Activated gamma-delta T cell treated with Interleukin-2 at 50 U/mL for 16 hours (primary cell): ENCODE results near the gene NECTIN1.

ENCODE experiments used
- DNase-seq: peaks from one replicate; pipeline ENCODE4 v3.0.0-alpha.2; 2020

Gene NECTIN1

DNA sequence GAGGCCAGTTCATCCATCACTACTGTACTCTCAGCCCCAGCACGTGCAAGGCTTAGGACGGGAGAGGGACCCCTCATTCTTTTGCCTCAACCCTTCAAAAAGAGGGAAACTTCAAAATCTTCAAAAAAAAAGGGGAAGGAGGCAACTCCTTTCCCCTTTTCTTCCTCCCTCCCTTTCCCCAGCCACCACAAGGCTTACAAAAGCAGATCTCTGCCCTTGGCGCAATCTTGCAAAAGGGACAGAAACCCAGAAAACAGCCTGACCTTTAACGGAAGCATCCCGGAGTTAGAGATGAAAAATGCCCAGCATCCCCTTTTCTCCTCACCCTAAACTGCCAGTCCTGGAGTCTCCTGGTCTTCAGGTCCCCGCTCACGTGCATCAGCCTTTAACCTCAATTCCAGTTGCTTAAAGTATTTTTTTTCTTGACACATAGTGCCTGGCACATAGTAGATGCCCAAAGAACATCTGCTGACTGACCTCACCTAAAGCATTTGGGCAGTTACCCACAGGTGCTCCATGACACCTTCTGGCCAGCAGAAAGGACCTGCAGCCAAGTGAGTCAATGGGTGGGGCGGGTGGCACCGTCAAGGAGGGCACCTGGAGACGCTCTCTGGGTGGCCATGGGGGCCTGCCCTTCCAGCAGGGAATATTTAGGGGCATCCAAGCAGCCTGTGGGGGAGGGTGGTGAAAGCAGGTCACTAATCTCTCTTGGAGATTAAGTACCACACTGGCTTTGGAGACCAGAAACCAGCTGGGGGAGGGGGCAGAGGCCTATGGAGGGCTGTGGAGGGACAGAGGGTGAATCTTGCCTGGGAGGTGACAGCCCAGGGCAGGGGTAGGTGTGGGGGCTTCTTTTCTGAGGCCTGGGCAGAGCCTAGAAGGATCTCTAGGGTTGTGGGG lies 16.3 kb downstream of the NECTIN1 start:
- DNase-seq, result no peak

DNA sequence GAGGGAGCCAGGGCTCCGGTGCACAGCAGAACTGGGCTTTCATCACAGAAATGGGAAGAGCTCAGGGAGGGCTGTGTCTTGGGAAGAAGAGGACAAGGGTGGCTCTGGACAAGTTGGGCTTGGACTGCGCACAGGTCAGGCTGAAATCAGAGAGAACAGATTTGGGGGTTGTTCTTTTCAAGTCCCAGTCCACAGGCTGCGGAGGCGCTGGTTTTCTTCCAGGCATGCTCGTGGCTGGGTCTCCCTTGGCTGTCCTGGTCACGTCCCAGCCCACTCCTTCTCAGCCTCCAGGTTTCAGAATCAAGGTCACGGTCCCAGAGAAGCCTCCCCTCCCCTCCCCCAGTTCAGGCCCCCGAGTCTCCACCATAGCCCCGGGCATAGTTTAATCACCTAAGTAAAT lies 17.0 kb downstream of the NECTIN1 start:
- DNase-seq, result no peak

DNA sequence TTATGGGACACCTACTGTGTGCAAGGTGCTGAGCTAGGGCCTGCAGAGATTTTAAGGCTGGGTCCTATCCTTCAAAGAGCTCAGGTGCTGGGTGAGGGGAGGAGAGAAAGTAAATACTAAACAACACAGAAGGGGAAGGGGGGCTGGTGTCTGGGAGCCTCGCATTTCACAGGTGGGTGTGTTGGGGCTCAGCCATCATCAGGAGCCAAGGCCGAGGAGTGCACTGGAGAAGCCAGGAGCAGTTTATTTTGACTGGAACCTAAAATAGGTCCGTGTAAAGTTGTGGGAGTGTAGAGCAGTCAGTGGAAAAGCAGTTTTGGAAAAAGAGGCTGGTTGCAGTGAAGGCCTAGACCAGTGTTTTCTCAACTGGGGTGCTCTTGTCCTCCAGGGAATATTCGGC lies 17.5 kb downstream of the NECTIN1 start:
- DNase-seq, result no peak

DNA sequence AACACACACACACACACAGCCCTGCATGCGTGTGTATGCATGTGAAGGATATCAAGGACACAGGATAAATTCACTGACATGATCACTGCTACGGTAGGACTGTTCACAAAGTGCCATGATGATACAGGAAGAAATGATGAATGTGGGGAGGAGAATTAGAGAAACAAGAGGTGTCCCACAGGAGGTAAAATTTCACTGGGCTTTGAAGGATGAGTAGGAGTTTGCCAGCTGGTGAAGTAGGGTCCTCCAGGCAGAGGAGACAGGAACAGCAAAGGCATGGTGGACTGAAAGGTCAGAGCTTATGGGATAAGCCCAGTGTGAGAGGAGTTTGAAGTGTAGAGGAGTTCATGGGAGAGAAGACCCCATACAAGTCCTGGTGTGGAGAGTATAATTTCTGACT lies 18.6 kb downstream of the NECTIN1 start:
- no peak for DNase-seq

DNA sequence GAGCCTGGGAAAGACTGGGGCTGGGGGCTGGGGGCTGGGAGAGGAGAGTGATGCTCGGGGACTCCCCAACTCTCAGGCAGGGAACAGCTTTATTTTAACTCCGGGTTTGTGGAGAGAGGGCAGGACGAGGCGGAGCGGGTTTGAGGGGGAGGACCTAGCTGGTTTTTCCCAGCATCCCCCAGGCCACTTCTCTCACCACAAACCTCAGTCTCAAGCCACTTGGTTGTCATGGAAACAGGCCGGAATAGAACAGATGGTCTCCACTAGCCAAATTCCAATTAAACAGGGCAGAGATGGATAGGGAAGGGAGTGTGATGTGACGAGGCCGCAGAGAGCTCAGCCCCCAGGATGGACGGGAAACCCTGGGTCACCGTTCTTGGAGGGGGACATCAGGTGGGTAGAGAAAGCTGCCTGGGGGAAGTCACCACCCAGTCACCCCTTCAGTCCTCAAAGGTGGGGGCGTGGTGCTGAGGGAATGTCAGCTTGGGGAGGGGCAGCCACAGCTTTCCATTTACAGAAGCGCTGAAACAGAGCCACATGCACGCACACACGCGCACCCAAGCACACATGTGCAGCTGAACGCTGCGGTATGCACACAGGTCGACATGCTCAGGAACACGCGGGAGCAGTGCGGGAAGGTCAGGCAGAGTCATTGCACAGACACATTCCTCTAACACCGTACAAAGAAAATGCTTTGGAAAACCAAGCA lies 19.2 kb downstream of the NECTIN1 start:
- no peak for DNase-seq

DNA sequence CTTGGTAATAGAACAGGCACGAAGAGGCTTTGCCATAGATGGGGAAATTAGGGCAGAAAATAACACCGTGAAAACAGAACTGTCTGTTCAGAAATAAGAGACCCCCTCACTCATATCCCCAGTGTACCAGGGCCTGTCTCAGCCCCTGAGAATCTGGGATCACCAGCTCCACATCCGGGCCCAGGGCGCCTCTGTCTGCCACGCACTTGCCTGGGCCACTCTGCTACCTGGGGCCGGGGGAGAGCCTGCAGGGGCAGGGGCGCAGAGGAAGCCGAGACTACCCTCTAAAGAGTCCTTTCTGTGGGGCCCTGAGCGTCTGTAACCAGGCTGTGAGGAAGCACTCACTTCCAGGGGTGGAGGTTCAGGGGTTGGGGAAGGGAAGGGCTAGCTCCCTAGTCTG lies 19.8 kb downstream of the NECTIN1 start:
- no peak for DNase-seq

DNA sequence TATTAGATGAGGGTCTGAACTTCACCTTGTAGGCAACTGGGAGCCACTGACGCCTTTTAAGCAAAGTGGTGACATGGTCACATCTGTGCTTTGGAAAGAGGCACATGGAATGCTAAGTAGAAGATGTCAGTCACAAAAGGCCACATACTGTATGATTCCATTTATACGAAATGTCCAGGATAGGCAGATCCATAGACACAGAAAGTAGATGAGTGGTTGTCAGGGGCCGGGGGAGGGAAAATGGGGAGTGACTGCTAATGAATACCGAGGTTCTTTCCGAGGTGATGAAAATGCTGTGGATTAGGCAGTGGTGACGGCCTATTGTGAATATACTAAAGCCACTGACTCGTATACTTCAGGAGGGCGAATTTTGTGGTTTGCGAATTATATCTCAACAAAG lies 20.6 kb downstream of the NECTIN1 start:
- no peak for DNase-seq

DNA sequence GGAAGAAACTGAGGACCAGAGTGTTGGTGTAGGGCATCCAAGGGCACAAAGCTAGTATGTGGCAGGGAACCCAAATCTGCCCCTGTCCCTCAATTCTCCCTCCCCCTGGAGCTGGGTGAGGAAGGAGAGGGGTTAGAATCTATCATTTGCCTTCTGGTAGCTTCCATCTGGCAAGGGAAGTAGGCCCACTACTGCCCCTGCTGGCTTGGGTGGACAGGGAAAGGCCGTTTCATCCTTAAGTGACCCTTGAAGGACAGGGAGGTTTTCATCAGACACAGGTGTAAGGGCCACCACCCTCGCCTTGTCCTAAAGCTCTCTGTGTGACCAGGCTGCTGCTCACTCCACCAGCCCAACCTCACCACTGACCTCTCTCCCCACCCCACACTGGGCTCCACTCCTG lies 22.1 kb downstream of the NECTIN1 start:
- DNase-seq, result no peak

DNA sequence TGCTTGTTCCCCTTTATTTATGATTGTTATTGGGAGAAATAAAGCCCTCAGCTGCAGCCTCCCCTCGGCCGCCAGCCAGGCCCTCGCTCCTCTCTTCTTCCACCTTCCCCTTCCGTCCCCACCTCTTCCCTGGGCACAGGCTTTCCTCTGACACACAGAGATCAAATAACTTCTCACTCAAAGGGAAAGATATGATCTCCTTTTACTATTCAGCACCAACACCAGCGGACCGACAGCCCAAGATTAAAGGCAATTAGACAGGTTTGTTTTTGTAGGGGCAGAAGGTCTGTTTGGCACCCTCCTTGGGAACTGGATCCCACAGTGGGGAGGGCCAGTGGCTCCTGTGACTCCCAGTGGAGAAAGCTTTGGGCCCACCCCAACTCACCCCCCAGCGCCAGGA lies 23.0 kb downstream of the NECTIN1 start:
- no peak for DNase-seq

DNA sequence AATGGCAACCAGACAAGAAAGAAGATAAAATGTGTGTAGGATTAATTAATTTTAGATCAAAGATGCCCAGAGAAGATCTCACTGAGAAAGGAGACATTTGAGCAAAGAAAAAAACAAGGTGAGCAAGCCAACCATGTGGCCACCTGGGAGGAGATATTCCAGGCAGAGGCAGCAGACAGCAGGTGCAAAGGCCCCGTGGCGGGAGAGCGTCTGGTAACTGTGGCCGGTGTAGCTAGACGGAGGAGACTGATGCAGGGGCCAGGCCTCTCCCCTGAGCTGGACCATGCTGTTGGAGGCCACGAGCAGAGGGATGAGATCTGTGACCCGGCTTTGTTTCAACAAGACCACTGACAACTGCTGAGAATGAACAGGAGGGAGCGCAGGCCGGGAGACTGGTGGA lies 23.6 kb downstream of the NECTIN1 start:
- no peak for DNase-seq

DNA sequence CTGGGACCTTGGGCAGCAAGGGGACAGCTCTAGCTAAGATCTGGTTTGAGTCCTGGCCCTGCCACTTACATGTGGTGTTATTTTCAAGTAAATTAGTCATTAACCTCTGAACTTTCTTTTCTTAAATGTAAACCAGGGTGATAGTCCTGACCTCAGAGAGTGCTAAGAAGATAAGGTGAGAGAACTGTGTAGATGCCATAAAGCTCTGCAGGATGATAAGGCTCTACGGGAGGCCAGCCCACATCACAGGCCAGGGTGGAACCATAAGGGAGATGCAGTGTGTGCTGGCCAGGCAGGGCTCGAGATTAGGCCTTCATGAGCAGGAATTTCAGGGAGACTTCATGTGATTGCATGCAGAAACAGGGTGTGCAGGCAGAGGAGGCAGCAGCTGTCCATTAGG lies 24.2 kb downstream of the NECTIN1 start:
- no peak for DNase-seq

DNA sequence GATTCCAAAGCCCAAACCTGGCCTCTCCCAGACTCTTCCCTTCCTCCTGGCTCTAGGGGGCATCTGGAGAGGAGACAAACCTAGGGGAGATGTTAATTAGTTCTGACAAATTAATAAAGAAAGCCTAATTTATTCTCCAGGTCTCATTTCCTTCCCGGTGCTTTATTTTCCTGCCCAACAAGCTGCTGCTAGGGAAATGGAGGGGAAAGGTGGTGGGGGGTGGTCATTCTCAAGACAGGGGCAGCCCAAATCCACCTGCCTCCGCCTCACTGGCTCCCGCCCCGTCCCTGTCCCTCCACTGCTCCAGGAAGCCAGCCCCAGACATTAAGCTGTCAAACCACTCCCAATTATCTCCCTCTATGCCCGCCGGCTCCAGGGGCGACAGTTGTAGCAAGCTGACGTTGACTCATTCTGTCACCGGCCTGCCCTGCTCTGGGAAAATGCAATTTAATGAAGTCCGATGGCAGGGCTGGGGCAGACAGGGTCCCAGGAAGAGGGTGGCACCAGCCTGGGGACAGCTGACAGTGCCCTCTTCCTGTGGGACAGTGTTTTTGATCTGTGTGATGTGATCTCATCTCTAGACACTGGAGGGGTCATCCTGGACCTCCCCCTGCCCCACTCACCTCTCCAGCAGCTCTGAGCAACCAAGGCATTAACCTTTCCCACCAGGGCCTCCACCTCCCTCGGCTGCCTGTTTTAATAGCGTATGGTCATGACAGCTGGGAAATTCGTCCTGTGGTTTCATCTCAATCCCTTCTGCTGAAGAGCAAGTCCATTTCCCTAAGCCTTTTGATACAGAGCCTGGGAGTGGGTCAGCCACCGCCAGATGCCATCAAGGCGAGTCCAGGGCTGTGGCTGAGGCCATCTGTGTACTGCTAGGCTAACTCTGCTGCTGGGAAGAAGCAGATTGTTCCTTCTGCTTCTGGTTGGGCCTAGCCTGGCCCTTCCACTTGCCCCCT lies 27.1 kb downstream of the NECTIN1 start:
- no peak for DNase-seq

DNA sequence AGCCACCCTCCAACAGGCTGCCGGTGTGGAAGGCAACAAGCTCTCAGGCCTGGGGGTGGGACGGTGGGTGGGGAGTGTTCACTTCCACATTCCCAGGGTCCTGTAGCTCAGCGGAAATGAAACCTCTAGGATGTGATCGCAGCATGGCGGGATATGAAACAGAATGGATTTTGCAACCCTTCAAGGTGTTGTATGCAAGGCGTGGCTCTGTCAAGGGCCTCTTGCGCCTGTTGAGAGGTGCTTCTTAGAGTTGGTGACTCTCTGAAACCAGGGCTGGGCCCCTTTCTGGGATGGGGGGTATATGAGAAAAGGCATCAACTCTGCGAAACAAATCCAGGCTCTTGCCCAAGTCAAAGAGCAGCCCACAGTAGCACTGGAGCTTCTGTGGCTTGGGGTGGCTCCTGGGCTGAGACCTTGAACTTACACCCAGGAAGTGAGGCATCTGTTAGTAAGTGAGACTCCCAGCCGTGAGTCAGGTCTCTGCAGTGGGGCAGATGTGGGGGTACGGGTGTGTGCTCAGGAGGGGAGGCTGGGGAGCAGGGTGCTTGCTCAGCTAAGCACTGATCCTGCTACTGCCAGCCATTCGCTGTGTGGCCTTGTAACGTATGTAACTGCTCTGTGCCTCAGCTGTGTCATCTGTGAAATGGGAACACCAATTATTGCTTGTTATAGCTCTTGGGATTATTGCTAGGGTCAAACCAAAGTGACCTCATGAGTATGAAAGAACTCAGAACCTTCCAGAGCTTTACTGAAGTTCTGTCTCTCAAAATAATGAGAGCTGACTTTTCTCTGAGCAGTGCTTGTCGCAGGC lies 28.3 kb downstream of the NECTIN1 start:
- DNase-seq, result no peak

DNA sequence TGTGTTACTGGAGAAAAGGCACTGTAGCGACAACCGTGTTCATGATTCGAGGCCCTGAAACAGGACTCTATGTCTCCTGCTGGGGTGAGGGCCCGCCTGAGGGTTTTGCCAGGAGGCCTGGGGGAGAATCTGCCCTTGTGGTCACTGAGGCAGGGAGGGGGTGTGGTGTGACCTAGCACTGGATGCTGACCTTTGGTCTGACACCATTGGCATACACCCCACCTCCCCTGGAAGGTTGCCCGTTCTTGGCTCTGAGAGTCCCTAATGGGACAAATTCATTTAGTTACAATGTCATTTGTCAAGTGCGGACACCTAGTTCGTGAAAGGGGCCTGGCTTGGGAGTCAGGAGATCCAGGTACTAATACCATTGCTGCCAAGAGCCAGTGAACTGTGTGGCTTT lies 29.0 kb downstream of the NECTIN1 start:
- DNase-seq, result no peak

DNA sequence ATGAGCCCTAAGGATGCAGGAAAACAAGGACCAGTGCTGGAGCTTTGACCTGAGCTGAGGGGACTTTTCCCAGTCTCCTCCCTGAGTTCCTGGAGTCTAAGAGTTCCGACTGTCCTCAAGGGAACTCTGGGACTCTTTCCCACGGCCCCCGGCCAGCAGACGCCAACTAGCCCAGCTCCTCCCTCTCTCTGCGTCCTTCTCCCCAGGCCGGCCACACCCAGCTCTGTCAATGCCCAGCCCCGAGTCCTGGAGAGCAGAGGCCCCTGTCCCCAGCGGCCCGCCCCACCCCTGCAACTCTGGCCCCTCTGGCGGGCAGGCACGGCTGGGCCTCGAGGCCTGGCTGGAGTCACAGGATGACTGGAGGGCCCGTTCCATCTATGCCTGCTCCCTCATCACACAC lies 29.8 kb downstream of the NECTIN1 start:
- no peak for DNase-seq

DNA sequence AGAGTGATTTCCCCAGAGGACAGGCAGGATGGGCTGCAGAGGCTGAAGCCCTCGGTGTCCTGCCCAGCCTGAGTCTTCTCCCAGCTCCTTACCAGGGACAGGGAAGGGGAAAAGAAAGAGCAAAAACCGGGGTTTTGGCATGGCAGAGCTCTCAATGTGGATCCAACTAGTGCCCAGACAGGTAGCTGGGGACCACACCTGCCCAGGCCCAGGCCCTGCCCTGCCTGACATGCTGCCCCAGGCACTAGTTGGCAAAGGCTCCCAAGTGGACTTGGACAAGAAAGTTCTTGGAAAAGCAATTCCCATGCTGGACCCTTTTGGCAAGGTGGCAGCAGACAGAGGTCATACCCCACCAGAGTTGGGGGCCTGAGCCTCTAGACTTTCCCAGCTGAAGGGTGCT lies 31.1 kb downstream of the NECTIN1 start:
- no peak for DNase-seq

DNA sequence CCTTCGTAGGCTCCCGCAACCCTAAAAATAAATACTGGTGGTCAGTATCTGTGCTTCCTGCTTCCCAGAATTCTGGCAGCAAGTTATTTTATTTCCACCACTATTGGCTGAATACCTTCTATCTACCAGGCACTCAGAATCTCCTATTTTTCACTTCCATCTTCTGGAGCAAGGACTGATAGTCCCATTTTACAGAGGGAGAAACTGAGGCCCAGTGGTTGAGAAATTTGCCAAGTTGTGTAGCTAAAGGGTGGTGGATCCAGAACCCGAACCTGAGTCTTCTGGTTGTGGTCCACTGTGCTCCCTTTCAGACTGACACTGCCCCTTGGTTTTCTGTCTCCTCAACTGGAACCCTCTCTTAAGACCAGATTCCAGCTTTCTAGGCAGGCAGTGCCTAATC lies 31.6 kb downstream of the NECTIN1 start:
- DNase-seq, result no peak

DNA sequence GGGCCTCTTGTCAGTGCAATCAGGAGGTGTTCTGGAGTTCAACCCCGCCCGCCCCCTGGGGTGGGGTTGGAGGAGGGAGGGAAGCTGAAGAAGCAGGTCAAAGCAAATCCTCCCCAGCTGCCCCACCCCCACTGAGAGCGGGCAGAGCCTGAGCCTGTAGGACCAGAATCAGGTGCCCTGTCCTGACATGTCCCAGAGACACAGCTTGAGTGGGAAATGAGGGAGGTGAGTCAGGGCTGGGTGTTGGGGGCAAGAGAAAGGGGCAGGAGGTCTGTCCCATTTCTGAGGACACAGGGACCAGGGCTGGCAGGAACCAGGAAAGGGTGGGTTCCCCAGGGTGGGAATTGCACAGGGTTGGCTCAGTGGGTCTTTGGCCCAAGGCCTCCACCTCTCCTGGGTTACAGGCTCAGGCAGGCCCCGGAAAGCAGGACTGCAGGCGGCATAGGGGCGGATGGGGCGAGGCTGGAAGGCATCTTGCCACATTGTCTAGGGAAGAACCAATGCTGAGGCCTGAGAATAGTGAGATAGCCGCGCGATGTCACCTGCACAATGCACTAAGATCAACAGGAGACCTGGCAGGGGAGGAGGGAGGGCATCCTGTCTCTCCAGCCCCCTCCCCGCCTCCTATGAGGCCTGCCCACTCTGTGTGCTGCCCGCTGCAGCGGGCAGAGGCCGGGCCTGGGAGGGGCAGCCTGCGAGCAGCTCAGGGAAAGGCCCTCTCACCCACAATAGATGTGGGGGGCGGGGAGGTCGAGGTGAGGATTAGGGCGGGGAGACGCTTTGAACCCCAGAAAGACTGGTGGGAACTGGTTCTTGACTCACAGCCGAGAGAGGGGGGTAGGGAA lies 32.4 kb downstream of the NECTIN1 start:
- no peak for DNase-seq

DNA sequence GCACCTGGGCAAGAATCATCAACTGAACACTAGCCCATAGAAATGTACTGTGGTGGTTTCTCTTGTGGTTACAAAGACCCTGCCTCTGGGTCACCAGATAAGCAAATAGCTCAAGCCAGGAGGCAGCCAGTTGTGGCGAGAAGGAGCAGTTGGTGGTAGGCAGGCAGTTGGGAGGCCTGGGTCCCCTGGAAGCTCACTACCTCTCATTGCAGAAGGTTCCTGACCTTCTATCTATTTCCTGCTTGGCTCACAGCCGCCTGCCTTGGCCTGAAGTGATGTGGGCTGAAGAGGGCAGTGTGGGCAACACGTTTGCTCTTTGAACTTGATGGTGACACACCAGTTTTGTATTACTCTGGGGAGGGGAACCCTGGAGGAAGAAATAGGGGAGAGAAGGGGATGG lies 34.7 kb downstream of the NECTIN1 start:
- no peak for DNase-seq

DNA sequence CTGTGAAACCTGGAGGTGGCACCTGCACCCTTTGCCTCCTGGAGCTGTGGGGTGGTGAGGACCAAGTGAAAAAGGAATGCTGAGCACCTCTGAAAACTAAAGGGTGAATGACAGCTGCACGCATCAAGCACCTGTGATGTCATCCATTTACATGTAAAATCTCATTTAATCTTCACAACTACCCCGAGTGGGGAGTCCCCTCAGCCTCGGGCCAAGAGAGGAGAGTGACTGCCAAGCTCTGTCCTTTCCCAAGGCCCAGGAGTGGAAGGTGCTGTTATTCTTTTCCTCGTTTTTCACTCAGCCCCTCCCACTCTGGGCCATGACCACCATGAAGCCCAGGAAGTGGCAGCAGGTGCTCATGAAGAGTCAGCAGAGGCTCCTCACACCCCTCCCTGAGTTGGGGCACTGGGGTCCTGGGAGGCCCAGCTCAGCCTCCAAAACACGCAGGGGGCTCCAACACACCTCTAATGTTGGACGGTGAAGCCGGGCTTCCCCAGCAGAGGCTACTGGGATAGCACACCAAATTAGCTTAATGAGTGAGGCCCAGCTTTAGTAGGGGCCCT lies 35.7 kb downstream of the NECTIN1 start:
- DNase-seq, result no peak

DNA sequence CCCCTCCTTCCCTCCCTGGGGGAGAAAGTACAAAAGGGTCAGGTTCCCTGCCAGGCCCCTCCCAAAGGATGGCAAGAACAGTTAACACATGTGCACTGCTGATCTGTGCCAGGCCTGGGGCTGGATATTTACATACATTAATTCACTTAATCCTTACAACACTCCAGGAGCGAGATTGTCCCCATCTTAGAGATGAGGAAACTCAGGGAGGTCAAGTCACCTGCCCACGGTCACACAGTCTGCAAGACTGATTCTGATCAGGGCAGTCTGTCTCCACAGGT lies 36.5 kb downstream of the NECTIN1 start:
- DNase-seq, result no peak
